HG03097 (cell line): ENCODE data around the gene ACD.
A peak's percentile ranks its signal among the peaks of the same experiment; 100 is the strongest.
"Not testable (repeated sequence)": the region's sequence is repeated elsewhere in the genome, so short reads cannot be mapped to it uniquely, and the experiment has no call there.

Source experiments
- ATAC-seq: cut with Tn5 transposase; IDR thresholded peaks from one replicate; pipeline ENCODE4 v1.9.1; 2021; ENCODE audit not compliant: unreplicated experiment, low FRiP score

Gene ACD

DNA sequence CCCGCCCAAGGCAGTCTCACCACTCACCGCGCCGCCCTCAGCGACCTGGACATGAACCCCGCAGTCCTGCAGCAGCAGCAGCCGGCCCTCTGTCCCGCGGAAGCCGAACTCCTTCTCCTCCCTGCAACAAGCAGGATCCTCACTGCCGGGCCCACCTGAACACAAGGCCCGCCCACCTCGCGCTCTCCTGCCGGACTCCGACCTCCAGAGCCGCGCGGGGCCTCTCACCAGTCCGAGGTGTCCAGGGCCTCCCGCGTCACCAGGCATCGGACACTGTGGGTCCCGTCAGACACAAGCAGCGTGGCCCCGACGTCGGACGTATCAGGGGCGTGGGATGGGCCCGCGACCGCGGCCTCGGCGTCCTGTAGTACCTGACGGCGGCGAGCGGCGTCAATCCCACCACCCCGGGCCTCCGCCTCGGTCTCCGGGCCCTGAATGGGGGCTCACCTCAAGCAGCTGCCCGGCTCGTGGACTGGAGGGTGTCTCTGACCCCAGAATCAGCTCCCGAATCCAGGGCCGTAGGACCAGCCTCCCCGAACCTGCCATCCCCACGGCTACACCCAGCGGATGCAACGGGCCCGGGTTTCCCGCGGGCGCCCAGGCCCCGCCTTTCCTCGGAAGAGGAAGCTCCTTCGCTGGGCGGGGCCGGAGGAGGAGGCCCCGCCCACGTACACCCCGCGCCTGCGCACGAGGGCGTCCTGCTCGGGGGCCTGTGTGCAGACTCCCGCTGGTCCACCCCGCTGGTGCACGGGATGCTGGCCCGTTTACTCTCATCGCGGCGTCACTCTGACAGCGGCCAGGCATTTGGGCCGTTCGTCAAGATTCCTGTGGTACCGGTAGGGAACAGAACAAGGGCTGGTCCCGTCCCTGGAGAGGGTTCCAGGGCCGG is at the start of gene ACD:
ACD (minus strand) TSS at position 586 of the 889 bp plus-strand sequence; CDS start at position 546, 40 bp downstream.
- peak; percentile 52 for ATAC-seq

- ATAC-seq: no peak
These were observed 49.0 kb upstream of the ACD start for GRCh38 chr16:67709050-67709449.

DNA sequence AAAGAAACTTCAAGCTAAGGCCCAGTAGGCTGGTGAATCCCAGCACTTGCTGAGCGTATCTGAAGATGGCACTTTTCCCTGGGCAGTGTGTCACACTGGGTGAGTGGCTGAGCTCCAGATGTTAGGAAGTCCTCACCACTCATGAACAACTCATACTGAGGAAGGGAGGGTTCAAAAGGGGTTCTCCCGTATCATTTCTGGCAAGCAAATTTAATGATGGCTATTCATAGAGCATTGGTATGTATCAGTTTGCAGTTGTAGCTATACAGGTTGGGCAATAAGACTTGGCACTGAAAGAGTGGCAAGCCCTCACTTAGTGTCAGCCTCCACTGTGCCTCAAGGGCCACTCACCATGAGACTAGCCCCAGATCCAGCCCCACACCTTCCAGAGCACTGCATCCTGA is 48.3 kb upstream of the ACD start:
- no peak for ATAC-seq

GRCh38 chr16:67707790-67708189 is 47.7 kb upstream of the ACD start:
- no peak for ATAC-seq

DNA sequence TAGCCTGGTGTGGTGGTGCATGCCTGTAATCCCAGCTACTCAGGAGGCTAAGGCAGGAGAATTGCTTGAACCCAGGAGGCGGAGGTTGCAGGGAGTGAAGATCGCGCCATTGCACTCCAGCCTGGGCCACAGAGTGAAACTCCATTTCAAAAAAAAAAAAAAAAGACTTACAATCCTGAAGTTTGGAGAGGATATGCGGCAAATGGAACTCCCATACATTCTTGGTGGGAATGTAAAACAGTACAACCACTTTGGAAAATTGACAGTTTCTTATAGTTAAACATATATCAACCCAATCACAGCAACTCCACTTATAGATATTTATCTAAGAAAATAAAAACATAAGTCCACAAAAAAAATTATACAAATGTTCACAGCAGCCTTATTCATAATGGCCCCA is 47.1 kb upstream of the ACD start:
- ATAC-seq: no peak

DNA sequence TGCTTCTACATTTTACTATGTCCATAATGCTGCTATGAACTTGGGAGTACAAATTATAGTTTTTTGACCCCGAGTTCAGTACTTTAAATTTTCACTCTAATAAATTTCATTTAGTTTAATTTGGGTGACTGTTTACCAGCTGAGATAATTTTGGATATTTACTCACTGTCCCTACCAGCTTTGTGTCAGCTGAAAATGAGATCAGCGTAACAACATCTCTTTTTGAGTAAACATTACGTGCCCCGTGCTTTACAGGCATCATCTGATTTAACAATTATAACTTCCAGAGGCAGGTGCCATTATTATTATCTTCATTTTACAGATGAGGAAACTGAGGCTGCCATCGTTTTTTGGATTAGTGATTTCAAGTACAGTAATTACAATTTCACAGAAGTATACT is 44.0 kb upstream of the ACD start:
- no peak for ATAC-seq

GRCh38 chr16:67703626-67704025 is 43.6 kb upstream of the ACD start:
- ATAC-seq: no peak

- ATAC-seq: no peak
These were observed 42.1 kb upstream of the ACD start for GRCh38 chr16:67702130-67702529.

DNA sequence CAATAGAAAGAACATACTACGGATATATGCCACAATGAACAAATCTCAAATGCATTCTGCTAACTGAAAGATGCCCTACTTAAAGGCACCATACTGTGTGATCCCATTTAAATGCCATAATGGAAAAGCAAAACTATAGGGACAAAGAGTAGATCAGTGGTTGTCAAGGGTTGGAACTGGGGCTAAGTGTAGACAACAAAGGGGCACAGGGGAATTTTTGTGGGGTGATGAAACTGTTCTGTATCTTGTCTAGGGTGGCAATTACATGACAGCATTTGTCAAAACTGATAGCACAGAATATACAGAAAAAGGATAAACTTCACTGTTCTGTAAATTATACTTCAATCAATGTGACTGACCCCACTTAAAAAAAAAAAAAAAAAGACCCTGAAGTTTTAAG is 41.4 kb upstream of the ACD start:
- ATAC-seq: no peak

GRCh38 chr16:67699265-67699664 is 39.2 kb upstream of the ACD start:
- ATAC-seq: no peak

DNA sequence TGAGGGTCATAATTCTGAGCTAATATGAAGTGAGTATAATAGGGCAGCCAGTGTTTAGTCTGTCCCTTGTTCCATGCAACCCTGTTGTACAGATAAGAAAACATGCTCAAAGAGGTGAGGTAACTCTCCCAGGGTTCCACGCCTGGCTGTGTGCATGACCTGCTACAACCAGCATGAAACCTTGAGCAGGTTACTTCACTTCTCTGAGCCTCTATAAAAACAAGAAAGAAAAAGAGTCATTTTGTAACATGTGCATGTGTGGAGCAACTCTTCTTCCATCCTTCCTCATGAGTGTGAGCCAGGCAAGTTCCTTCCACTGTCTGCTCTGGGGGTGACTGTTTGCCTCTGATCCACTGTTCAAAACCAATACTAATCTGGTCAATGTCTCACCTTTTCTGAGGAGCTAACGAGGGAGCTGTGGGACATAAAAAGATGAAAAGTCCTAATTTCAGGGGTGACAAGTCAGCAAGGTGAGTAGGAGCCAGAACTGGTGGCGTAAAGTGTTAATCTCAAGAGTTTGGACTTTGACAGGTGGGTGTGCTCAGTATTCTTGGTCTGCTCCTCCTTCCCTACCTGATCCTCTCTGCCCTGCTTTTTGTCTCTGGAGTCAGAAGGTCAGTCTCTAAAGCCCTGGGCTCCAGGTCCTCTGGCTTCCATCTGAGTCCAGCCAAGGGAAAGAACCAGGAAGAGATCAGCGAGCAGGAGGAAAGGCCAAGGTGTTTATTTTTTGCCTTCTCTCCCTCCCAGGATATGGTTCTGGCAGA is 37.5 kb upstream of the ACD start:
- no peak for ATAC-seq

- ATAC-seq: no peak
These were observed 34.6 kb upstream of the ACD start for GRCh38 chr16:67694611-67695010.

DNA sequence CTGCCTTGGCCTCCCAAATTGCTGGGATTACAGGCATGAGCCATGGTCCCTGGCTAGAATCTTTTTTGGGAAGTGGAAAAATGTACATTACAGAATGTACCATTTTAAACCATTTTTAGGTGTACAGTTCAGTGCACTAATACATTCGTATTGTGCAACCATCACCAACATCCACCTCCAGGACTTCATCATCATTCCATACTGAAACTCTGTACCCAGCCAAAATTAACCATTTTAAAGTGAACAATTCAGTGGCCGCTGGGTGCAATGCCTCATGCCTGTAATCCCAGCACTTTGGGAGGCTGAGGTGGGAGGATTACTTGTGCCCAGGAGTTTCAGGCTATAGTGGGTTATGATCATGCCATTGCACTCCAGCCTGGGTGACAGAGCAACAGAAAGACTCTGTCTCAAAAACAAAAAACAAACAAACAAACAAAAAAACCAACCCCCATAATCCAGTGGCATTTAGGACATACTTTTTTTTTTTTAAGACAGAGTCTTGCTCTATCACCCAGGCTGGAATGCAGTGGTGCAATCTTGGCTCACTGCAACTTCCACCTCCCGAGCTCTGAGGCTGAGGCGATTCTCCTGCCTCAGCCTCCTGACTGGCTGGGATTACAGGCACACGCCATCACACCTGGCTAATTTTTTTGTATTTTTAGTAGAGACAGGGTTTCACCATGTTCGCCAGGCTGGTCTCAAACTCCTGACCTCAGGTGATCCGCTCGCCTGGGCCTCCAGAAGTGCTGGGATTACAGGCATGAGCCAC is 33.6 kb upstream of the ACD start:
- ATAC-seq: not testable (repeated sequence)

DNA sequence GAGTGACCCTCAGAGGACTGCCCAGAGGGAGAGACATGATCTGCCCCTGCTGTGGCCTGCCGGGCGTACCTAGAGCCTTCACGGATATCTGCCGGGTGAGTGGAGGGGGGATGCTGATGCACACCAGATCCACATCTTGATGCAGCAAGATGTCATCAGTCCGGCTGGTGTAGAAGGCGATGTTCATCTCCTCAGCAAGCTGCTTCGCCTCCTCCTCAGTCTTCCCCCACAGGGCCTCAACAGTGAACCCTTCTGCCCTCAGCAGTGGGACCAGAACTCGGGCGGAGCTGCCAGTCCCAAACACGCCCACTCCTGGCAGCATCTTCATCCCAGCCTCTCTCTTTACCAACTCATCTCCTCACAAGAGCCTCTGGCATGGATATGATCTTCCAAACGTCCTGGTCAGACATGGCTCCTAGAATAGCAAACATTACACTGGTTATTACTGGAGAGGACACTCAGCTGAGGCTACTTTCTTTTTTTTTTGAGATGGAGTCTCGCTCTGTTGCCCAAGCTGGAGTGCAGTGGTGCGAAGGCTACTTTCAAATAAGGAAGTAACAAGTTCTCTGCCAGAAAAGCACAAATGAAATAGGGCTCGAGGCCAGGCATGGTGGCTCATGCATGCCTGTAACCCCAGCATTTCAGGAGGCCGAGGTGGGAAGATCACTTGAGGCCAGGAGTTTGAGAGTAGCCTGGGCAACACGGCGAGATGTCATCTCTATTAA is 25.5 kb upstream of the ACD start:
- no peak for ATAC-seq

DNA sequence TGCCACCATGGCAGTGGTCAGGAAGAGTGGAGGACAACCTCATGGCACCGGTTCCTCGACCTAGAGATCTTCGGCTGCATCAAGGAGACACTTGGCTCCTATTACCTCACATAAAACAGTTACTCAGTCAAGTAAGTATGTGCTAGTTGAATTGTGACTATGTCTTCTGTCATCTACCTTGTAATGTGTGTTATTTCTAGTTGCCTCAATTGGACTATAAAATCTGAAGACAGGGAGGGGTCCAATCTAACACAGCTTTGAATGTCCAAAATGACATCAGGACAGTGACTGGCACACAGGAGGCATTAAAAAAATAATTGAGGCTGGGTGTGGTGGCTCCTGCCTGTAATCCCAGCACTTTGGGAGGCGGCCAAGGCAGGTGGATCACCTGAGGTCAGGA is 23.7 kb upstream of the ACD start:
- no peak for ATAC-seq

DNA sequence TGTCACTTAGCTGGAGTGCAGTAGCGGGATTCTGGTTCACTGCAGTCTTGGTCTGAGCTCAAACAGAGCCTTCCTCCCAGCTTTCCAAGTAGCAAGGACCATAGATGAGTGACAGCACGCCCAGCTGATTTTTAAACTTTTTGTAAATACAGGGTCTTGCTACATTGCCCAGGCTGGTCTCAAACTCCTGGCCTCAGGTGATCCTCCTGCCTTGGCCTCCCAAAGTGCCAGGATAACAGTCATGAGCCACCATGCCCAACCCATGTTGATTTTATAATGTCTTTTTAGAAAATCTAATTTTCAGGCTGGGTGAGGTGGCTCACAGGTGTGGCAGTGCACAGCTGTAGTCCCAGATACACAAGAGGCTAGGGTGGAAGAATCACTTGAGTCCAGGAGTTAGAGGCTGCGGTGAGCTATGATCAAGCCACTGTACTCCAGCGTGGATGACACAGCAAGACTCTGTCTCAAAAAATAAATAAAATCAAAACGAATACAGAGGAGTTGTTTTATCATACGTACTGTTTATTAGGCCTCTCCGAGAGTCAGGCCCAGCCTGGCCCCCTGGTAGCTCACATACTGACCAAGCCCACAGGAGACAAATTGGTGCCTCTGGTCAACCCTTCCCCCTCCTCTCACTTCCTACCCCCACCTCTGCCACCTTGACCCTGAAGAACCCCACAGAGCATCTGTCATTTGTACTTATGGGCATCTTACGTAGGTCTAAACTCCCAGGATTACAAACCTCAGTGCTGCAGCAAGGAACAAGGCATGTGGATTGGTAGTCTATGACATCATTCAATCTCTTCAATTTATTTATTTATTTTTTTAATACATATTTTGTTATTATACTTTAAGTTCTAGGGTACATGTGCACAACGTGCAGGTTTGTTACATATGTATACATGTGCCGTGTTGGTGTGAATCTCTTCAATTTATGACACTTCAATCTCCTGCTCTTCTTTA is 20.2 kb upstream of the ACD start:
- ATAC-seq: no peak

- no peak for ATAC-seq
These were observed 18.4 kb upstream of the ACD start for GRCh38 chr16:67678354-67679023.

- ATAC-seq: no peak
These were observed 17.7 kb upstream of the ACD start for GRCh38 chr16:67677712-67678111.

DNA sequence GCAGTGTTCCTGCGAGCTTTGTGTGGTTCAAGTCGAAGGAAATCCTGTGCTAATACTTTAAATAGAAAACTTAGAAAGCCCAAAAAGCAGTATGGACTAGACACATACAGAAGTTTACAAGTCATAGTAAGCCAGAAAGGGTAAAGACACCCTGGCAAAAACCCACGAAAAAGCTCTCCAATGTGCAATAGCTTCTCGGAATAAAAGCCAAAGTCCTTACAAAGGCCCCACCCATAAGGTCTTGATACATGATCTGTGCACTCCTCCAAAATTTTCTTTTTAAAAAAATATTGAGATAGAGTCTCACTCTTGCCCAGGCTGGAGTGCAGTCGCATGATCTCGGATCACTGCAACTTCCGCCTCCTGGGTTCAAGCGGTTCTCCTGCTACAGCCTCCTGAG is 16.9 kb upstream of the ACD start:
- no peak for ATAC-seq
